ENCODE results near the gene MAML3. TPM values are rescaled to one million over a fixed set of nuclear protein-coding genes. Genes with fewer than 3 reads are reported as not detected.

Gene MAML3
- total RNA-seq, 4 donors from 2014 or later, result 18.2 to 42.7 (median 28.6) TPM

DNA sequence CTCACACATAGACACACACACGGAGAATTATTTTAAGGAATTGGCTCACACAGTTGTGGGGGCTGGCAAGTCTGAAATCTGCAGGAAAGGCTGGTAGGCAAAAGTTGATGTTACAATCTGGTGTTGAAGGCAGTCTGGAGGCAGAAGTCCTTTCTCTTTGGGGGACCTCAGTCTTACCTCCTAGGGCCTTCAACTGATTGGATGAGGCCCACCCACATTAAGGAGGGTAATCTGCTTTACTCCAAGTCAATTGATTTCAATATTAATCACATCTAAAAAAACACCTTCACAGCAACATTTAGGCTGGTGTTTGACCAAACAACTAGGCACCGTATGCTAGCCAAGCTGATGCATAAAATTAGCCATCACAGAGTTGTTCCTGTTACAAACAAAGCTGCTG is 477.6 kb downstream of the MAML3 start:
- 86% methylated on average over 2 of the region's 2 CpGs for WGBS
- H3K4me1 ChIP-seq, result peaks cover 18% of the 10 kb centered on the region
- DNase-seq (ENCODE audit: low spot score in 2 of 2), result no peak
- H3K4me3 ChIP-seq, result no peak overlapping the region
- H3K27ac ChIP-seq, result no peak overlapping the region
- peaks cover 11% of the 10 kb centered on the region for H3K36me3 ChIP-seq
- TF ChIP-seq CTCF (IDR thresholded peaks at IDR 0.05) (no peak), POLR2A (IDR thresholded peaks at IDR 0.05) (no peak), EP300 (IDR thresholded peaks at IDR 0.05) (no peak), POLR2AphosphoS5 (IDR thresholded peaks at IDR 0.05) (no peak)
- H3K9me3 ChIP-seq, result no peaks in the 10 kb centered on the region
- no peaks in the 10 kb centered on the region for H3K27me3 ChIP-seq

GRCh38 chr4:139675651-139676050 is 478.3 kb downstream of the MAML3 start:
- H3K27ac ChIP-seq, result no peak overlapping the region
- no peaks in the 10 kb centered on the region for H3K9me3 ChIP-seq
- H3K4me3 ChIP-seq, result no peak overlapping the region
- TF ChIP-seq POLR2AphosphoS5 (IDR thresholded peaks at IDR 0.05), result no peak
- no peak for DNase-seq (ENCODE audit: low spot score in 2 of 2)
- 87% methylated on average over 9 of the region's 9 CpGs for WGBS
- H3K4me1 ChIP-seq, result peaks cover 18% of the 10 kb centered on the region
- H3K27me3 ChIP-seq, result no peaks in the 10 kb centered on the region
- H3K36me3 ChIP-seq, result peaks cover 11% of the 10 kb centered on the region

- Histone ChIP-seq H3K27ac (no peak overlapping the region), H3K9me3 (no peaks in the 10 kb centered on the region), H3K4me3 (no peak overlapping the region), H3K36me3 (peaks cover 11% of the 10 kb centered on the region), H3K4me1 (peaks cover 18% of the 10 kb centered on the region), H3K27me3 (no peaks in the 10 kb centered on the region)
- DNase-seq (ENCODE audit: low spot score in 2 of 2), result no peak
- TF ChIP-seq POLR2A (IDR thresholded peaks at IDR 0.05), result no peak
- TF ChIP-seq EP300 (IDR thresholded peaks at IDR 0.05), result no peak
- 93% methylated on average over 10 of the region's 10 CpGs for WGBS
These were observed 479.0 kb downstream of the MAML3 start for GRCh38 chr4:139674875-139675550.

GRCh38 chr4:139672732-139673131 is 481.3 kb downstream of the MAML3 start:
- no peak for TF ChIP-seq POLR2A (IDR thresholded peaks at IDR 0.05)
- no peak for TF ChIP-seq POLR2AphosphoS5 (IDR thresholded peaks at IDR 0.05)
- no peak for TF ChIP-seq CTCF (IDR thresholded peaks at IDR 0.05)
- Histone ChIP-seq H3K4me1 (peaks cover 36% of the 10 kb centered on the region), H3K9me3 (no peaks in the 10 kb centered on the region), H3K36me3 (peaks cover 2% of the 10 kb centered on the region), H3K27me3 (no peaks in the 10 kb centered on the region), H3K4me3 (no peak overlapping the region), H3K27ac (no peak overlapping the region)
- WGBS, result 95% methylated on average over 4 of the region's 4 CpGs
- no peak for DNase-seq (ENCODE audit: low spot score in 2 of 2)

- H3K27ac ChIP-seq, result no peak overlapping the region
- WGBS, result 93% methylated on average over 2 of the region's 2 CpGs
These were observed 481.8 kb downstream of the MAML3 start for GRCh38 chr4:139672215-139672614.

GRCh38 chr4:139670775-139671174 is 483.2 kb downstream of the MAML3 start:
- peaks cover 2% of the 10 kb centered on the region for H3K36me3 ChIP-seq
- no peak overlapping the region for H3K4me3 ChIP-seq
- 90% methylated on average over 3 of the region's 3 CpGs for WGBS
- no peak overlapping the region for H3K27ac ChIP-seq
- H3K4me1 ChIP-seq, result peaks cover 37% of the 10 kb centered on the region
- no peaks in the 10 kb centered on the region for H3K9me3 ChIP-seq
- TF ChIP-seq POLR2A (IDR thresholded peaks at IDR 0.05) (no peak), POLR2AphosphoS5 (IDR thresholded peaks at IDR 0.05) (no peak), CTCF (IDR thresholded peaks at IDR 0.05) (no peak), EP300 (IDR thresholded peaks at IDR 0.05) (no peak)
- DNase-seq (ENCODE audit: low spot score in 2 of 2), result no peak
- H3K27me3 ChIP-seq, result no peaks in the 10 kb centered on the region

More at GRCh38 chr4:139672215-139672614, 481.8 kb downstream of the MAML3 start:
- DNase-seq (ENCODE audit: low spot score in 2 of 2), result no peak
- peaks cover 40% of the 10 kb centered on the region for H3K4me1 ChIP-seq
- TF ChIP-seq CTCF (IDR thresholded peaks at IDR 0.05), result no peak
- no peak for TF ChIP-seq POLR2A (IDR thresholded peaks at IDR 0.05)
- no peak for TF ChIP-seq EP300 (IDR thresholded peaks at IDR 0.05)
- TF ChIP-seq POLR2AphosphoS5 (IDR thresholded peaks at IDR 0.05), result no peak
- peaks cover 2% of the 10 kb centered on the region for H3K36me3 ChIP-seq
- H3K27me3 ChIP-seq, result no peaks in the 10 kb centered on the region
- H3K9me3 ChIP-seq, result no peaks in the 10 kb centered on the region
- H3K4me3 ChIP-seq, result no peak overlapping the region

Data from suprapubic skin (tissue), 4 donors.